Activated CD4-positive, alpha-beta T cell treated with anti-CD3 and anti-CD28 coated beads, Interleukin-2, amount 10 ng/mL, durations not matched to agents 7 days and 5 days (primary cell): ENCODE results near the gene DRGX. TPM values are rescaled to one million over a fixed set of nuclear protein-coding genes. Genes with fewer than 3 reads are reported as not detected.

Experiments used
- CTCF ChIA-PET: fragments of 350-600 bp; sonication (Branson Sonifier 250); formaldehyde crosslinking; loops from one replicate; lab custom pipeline; 2021; ENCODE audit warnings: antibody characterized with exemption; lab: Charles Lee
- POLR2A ChIA-PET: fragments of 350-600 bp; sonication (Branson Sonifier 250); formaldehyde crosslinking; loops from one replicate; lab custom pipeline; 2021; ENCODE audit warnings: antibody characterized with exemption; lab: Charles Lee
- DNase-seq: peaks from one replicate; pipeline ENCODE4 v3.0.0-alpha.2; 2020
- H3K27ac Mint-ChIP-seq: one replicate; pipeline ENCODE4 v1.8.0; 2021; ENCODE audit warnings: mild to moderate bottlenecking, moderate library complexity, mixed read lengths
- H3K27me3 Mint-ChIP-seq: one replicate; pipeline ENCODE4 v1.8.0; 2021; ENCODE audit warnings: mixed read lengths
- H3K36me3 Mint-ChIP-seq: one replicate; pipeline ENCODE4 v1.8.0; 2021; ENCODE audit warnings: low read depth, mixed read lengths
- H3K4me1 Mint-ChIP-seq: one replicate; pipeline ENCODE4 v1.8.0; 2021; ENCODE audit warnings: mixed read lengths
- H3K4me3 Mint-ChIP-seq: one replicate; pipeline ENCODE4 v1.8.0; 2021; ENCODE audit warnings: mild to moderate bottlenecking, moderate library complexity, mixed read lengths
- H3K9me3 Mint-ChIP-seq: one replicate; pipeline ENCODE4 v1.8.0; 2021; ENCODE audit warnings: mixed read lengths
- total RNA-seq, 2 experiments: library from RNA; stranded (reverse); gene quantifications; one replicate each; pipeline ENCODE4 v1.2.3, GENCODE V29; 2021

The DRGX gene
- total RNA-seq, 2 experiments from 2014 or later = not detected

DNA sequence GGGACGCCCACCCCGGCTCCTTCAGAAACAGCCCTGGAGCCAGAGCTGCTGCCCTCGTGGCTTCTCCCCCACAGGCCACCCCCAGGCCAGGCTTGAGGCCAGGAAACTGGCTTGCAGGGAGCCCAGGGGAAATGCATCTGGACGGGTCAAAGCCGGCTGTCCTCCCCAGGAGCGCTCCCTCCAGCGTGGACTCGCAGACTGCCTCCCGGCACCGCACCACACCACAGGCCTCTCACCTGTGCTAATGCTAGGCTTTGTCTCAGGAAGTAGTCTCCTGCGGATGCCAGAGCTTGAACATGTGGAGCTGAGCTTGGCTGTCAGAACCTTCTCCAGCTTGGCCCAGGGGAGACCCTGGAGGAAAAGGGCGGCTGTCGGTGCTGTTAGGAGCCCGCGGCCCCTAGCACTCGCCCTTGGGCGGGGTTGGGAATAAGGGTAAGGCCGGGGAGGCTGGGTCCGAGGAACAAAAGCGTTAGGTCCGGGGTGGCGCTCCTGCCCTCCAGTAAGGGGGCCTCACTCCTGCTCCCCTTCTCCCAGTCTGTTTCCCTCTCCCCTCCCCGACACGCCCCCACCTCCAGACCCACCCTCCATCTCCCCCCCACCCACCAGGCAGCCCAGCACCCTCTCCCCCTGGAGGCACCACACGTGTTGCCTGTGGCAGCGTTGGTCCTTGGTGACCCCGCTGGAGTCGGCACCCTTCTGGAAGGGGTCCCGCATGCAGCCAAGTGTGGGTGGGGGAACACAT lies 21.6 kb upstream of the DRGX start:
- Mint-ChIP-seq H3K27me3 (peaks cover 11% of the 10 kb centered on the region), H3K36me3 (no peaks in the 10 kb centered on the region), H3K27ac (no peak overlapping the region), H3K9me3 (no peaks in the 10 kb centered on the region), H3K4me3 (no peak overlapping the region), H3K4me1 (no peaks in the 10 kb centered on the region)
- ChIA-PET CTCF (interaction anchor here (1.3 kb wide), 1 partner anchor 11 kb away, joined by 5 read pairs; no protein-coding TSS in a partner anchor), POLR2A (no interaction called here)
- no peak for DNase-seq

GRCh38 chr10:49415846-49416245 lies 20.0 kb upstream of the DRGX start:
- Mint-ChIP-seq H3K4me1 (no peaks in the 10 kb centered on the region), H3K36me3 (no peaks in the 10 kb centered on the region), H3K27me3 (peaks cover 14% of the 10 kb centered on the region), H3K27ac (no peak overlapping the region), H3K4me3 (no peak overlapping the region), H3K9me3 (no peaks in the 10 kb centered on the region)
- CTCF ChIA-PET = interaction anchor here (1.2 to 1.6 kb wide), 2 partner anchors 8 to 9 kb away, joined by 3 to 4 read pairs; no protein-coding TSS in a partner anchor
- DNase-seq = no peak
- POLR2A ChIA-PET = no interaction called here

DNA sequence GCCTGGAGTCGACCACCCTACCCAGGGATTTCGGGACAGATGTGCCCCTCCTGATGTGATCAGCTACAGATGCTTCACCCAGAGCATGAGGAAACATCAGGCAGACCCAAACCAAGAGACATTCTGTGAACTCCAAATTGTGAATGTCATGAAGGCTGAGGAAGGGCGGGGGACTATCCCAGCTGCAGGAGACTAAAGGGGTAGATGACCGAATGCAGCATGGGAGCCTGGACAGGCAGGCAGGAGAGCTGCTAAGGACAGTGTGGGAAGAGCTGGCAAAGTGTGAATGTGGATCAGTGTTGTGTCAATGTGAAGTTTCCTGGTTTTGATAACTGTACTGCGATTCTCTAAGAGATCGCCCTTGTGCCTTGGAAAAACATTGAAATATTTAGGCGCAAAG lies 19.2 kb upstream of the DRGX start:
- no peaks in the 10 kb centered on the region for H3K9me3 Mint-ChIP-seq
- H3K4me3 Mint-ChIP-seq = no peak overlapping the region
- no peak overlapping the region for H3K27ac Mint-ChIP-seq
- peaks cover 12% of the 10 kb centered on the region for H3K27me3 Mint-ChIP-seq
- ChIA-PET CTCF (no interaction called here), POLR2A (no interaction called here)
- H3K4me1 Mint-ChIP-seq = no peaks in the 10 kb centered on the region
- no peak for DNase-seq
- no peaks in the 10 kb centered on the region for H3K36me3 Mint-ChIP-seq

DNA sequence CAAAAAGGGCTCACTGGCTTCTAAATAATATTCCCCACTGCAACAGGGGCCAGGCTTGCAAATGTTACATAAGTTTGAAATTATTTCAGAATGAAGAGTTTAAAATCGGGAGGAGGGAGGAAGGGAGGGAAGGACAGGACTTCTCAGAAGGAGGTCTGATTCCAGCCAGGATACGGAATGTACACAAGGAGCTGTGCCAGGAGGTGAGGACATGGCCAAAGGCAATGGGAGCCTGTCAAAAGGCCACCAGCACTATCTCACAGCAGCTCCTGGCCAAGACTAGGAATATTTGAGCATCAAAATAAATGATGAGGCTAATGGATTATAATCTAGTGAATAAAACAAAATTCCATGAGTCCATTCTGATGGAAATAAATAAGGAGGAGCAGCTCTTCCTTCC lies 18.6 kb upstream of the DRGX start:
- Mint-ChIP-seq H3K4me1 (no peaks in the 10 kb centered on the region), H3K4me3 (no peak overlapping the region), H3K27ac (no peak overlapping the region), H3K9me3 (no peaks in the 10 kb centered on the region), H3K27me3 (peaks cover 12% of the 10 kb centered on the region), H3K36me3 (no peaks in the 10 kb centered on the region)
- DNase-seq = no peak
- CTCF ChIA-PET = no interaction called here
- POLR2A ChIA-PET = no interaction called here

DNA sequence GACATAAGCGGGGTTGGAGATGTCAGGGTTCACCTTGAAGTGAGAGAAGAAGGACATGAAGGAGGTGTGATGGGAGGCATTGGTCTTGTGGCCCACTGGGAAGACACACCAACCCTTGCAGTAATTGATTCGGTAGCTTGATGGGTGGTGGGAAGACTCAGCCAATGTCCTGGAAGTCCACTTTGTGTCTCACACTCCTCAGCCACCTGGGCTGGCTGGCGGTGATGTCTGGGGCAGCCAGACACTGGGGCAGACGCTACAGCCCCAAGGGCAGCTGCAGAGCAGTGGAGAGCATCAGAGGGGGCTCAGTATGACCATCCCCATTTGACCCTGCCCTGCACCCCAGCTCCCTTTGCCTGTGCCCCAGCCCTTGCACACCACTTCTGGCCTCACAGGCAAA lies 16.7 kb upstream of the DRGX start:
- no peak overlapping the region for H3K4me3 Mint-ChIP-seq
- CTCF ChIA-PET = interaction anchor here (2.0 kb wide), 1 partner anchor 106 kb away, joined by 8 read pairs; no protein-coding TSS in a partner anchor
- POLR2A ChIA-PET = no interaction called here

DNA sequence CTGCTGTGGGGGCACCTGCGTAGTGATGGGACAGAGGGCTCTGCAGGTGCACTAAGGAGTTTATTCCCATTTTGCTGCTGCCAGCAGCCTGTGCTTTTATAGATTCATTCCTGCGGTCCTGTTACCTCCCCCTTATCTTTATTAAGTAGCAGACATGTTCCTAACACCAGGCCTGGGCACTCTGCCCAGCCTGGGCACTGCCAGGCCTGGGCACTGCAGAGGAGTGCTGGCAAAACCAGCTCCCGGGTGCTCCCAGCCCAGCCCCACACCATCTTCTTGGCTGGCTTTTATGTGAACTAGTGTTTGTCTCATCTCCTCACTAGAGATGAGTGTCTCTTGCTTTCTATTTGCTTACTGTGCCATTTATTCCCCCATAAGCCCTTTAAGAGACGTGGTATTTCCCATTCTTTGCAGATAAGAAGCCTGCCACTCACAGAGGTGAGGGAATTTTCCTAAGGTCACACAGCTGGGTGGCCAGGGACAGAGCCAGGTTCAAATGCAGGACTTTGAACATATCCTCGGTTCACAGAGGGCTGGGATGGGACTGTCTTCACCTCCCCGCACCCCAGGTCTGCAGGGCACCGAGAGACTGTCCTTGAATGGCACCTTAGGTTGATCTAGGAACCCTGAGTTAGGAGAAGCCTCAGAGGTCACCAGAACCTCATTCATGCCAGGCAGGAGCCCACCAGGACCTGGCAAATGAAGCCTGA lies 14.6 kb upstream of the DRGX start:
- Mint-ChIP-seq H3K9me3 (no peaks in the 10 kb centered on the region), H3K27ac (no peak overlapping the region), H3K4me3 (no peak overlapping the region), H3K36me3 (no peaks in the 10 kb centered on the region), H3K4me1 (no peaks in the 10 kb centered on the region), H3K27me3 (peaks cover 25% of the 10 kb centered on the region)
- POLR2A ChIA-PET = no interaction called here
- CTCF ChIA-PET = no interaction called here
- no peak for DNase-seq

More for the DNA sequence above, 16.7 kb upstream of the DRGX start:
- H3K27ac Mint-ChIP-seq = no peak overlapping the region
- DNase-seq = no peak
- H3K27me3 Mint-ChIP-seq = peaks cover 16% of the 10 kb centered on the region
- H3K36me3 Mint-ChIP-seq = no peaks in the 10 kb centered on the region
- no peaks in the 10 kb centered on the region for H3K9me3 Mint-ChIP-seq
- no peaks in the 10 kb centered on the region for H3K4me1 Mint-ChIP-seq

GRCh38 chr10:49409755-49410154 lies 13.9 kb upstream of the DRGX start:
- POLR2A ChIA-PET = no interaction called here
- Mint-ChIP-seq H3K9me3 (no peaks in the 10 kb centered on the region), H3K27ac (no peak overlapping the region), H3K4me3 (no peak overlapping the region), H3K36me3 (no peaks in the 10 kb centered on the region), H3K4me1 (no peaks in the 10 kb centered on the region), H3K27me3 (peaks cover 19% of the 10 kb centered on the region)
- CTCF ChIA-PET = no interaction called here
- DNase-seq = no peak

DNA sequence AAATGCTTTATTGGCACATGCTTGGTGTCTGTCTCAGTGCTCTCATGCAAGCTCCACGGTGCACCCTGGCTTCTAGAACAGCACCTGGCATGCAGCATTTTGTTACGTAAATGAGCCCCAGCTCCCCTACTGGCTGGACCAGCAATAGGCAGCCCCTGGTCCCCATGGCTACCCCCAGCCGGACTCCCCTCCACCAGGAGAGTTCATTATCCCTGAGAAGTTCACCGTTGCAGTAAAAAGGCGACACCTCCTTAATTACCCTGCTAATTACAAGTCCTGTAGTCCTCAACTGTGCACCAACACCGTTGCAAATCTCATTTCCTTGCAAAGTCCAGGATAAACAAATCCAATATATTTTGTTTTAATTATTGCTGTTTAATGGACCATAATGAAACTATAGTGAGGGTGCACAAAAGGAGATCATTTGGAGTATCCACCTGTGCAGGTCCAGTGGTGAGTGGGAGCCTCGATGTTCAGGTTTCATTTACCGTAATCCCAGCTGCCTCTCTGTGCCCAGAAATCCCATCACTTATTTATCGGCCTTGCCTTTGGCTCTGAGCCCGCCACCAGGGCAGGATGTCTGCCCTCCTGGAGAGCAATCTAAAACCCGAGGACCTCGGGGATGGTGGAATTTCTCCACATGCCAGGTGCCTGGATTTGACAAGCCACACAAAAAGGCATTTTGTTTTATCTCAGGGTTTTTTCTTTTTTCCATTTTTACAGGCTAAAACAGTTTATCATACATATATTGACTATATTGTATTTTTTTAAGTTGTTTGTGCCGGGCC lies 12.8 kb upstream of the DRGX start:
- Mint-ChIP-seq H3K27me3 (peaks cover 19% of the 10 kb centered on the region), H3K4me3 (no peak overlapping the region), H3K4me1 (no peaks in the 10 kb centered on the region), H3K36me3 (no peaks in the 10 kb centered on the region), H3K27ac (no peak overlapping the region), H3K9me3 (no peaks in the 10 kb centered on the region)
- ChIA-PET CTCF (interaction anchor here (0.5 to 2.8 kb wide), 10 partner anchors 10 to 433 kb away, joined by 3 to 17 read pairs (median 4); no protein-coding TSS in a partner anchor), POLR2A (no interaction called here)
- DNase-seq = no peak

DNA sequence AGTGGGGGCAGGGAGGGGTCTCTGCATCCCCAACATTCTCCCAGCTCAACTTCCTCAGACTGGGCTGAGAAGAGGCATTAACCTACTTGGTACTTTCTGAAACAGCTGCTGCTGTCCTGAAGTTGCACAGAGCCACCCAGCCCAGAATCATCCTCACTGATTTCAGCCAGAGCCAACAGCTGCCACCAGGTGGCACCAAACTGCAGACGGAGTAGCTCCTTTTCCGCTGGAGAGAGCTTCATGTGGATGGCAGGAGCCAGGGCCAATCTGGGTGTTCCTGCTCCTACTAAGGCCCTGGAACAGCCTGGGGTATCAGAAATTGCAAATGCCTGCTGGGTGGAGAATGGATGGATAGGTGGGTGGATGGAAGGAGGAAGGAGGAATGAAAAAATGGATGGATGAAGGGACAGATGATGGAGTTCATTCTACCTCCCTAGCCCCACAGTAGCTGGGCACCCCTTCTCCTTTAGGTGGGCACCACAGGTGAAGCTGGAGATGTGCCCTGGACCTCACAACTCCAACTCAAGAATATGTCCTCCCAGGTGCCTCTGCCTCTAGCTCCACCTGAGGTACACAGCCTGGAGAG lies 11.8 kb upstream of the DRGX start:
- H3K4me1 Mint-ChIP-seq = no peaks in the 10 kb centered on the region
- no peak overlapping the region for H3K27ac Mint-ChIP-seq
- H3K27me3 Mint-ChIP-seq = peaks cover 27% of the 10 kb centered on the region
- POLR2A ChIA-PET = no interaction called here
- CTCF ChIA-PET = interaction anchor here (0.7 to 2.8 kb wide), 14 partner anchors 9 to 774 kb away, joined by 3 to 17 read pairs (median 4); no protein-coding TSS in a partner anchor
- H3K9me3 Mint-ChIP-seq = no peaks in the 10 kb centered on the region
- peak; percentile 81 for DNase-seq
- no peaks in the 10 kb centered on the region for H3K36me3 Mint-ChIP-seq
- H3K4me3 Mint-ChIP-seq = no peak overlapping the region

GRCh38 chr10:49407151-49407550 lies 11.3 kb upstream of the DRGX start:
- POLR2A ChIA-PET = no interaction called here
- no peaks in the 10 kb centered on the region for H3K9me3 Mint-ChIP-seq
- no peak for DNase-seq
- no peaks in the 10 kb centered on the region for H3K36me3 Mint-ChIP-seq
- H3K4me1 Mint-ChIP-seq = no peaks in the 10 kb centered on the region
- H3K27ac Mint-ChIP-seq = no peak overlapping the region
- H3K27me3 Mint-ChIP-seq = peaks cover 27% of the 10 kb centered on the region
- CTCF ChIA-PET = interaction anchor here (1.0 to 2.8 kb wide), 11 partner anchors 8 to 773 kb away, joined by 3 to 17 read pairs (median 4); no protein-coding TSS in a partner anchor
- H3K4me3 Mint-ChIP-seq = no peak overlapping the region

DNA sequence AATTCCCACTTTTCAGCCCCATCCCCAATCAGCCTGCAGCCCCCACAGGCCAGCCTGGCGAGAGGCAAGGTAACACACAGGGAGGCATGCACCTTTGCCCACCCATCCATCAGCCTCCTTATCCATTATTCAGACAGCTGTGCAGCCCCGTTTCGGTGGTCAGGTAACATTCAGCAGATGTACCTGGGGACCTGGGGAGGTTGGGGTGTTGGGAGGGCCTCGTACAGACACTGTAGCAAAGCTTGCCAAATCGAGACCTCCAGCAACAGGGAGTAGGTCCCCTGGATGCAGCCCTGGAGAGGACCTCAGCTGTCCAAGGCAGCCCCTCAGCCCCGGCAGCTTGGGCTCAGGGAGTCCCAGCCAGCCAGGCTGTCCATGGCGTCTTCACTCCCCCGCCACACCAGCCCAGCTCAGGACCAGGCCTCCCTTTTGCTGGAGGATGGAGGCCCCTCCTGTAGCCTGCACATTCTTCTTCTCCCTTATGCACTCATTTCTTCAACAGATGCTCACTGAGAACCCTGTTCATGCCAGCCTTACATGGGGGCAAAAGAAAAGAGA lies 8.5 kb upstream of the DRGX start:
- Mint-ChIP-seq H3K36me3 (no peaks in the 10 kb centered on the region), H3K27ac (no peak overlapping the region)
- CTCF ChIA-PET = no interaction called here

DNA sequence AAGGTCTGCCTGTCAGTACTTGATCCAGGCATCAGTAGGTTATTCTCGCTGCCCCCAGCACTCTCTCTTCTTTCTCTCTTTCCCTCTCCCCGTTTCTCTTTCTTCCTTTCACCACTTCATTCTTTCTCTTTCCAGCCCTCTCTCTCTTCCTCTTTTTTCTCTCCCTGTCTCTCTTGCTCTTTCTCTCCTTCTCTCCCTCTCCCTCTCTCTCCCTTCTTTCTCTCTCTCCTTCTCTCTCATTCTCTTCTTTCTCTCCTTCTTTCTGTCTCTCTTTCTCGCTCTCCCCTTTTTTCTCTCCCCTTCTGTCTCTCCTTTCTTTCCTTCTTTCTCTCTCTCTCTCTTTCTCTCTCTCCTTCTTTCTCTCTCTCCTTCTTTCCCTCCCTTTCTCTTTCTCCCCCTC lies 7.5 kb upstream of the DRGX start:
- ChIA-PET CTCF (no interaction called here), POLR2A (no interaction called here)
- H3K27ac Mint-ChIP-seq = no peak overlapping the region
- no peak overlapping the region for H3K4me3 Mint-ChIP-seq
- peaks cover 4% of the 10 kb centered on the region for H3K4me1 Mint-ChIP-seq
- H3K36me3 Mint-ChIP-seq = no peaks in the 10 kb centered on the region
- DNase-seq = no peak
- no peaks in the 10 kb centered on the region for H3K9me3 Mint-ChIP-seq
- peaks cover 46% of the 10 kb centered on the region for H3K27me3 Mint-ChIP-seq

More for the DNA sequence above, 8.5 kb upstream of the DRGX start:
- DNase-seq = no peak
- no peaks in the 10 kb centered on the region for H3K9me3 Mint-ChIP-seq
- no peaks in the 10 kb centered on the region for H3K4me1 Mint-ChIP-seq
- peaks cover 37% of the 10 kb centered on the region for H3K27me3 Mint-ChIP-seq
- H3K4me3 Mint-ChIP-seq = no peak overlapping the region
- POLR2A ChIA-PET = no interaction called here
